GM12878 (cell line): ENCODE results near the gene SLC43A3. TPM values are rescaled to one million over a fixed set of nuclear protein-coding genes. Genes with fewer than 3 reads are reported as not detected.

Experiments
- ATAC-seq: fragments of 200-7000 bp; cut with Tn5 transposase; 3 replicates; pipeline ENCODE4 v1.9.1; 2020; ENCODE audit warnings: mild to moderate bottlenecking, moderate library complexity
- BruUV-seq: library from RNA; stranded (reverse); fragments of 400-500 nt; replicated peaks from 2 replicates; lab custom pipeline; 2021; lab: Mats Ljungman, UMichigan
- CTCF ChIA-PET: fragments of 300-600 bp; sonication (Branson Sonifier 250); formaldehyde crosslinking; extraction: SDS; loops from one replicate; lab custom pipeline; 2021; ENCODE audit warnings: inconsistent platforms; lab: Yijun Ruan, JAX
- POLR2A ChIA-PET: fragments of 350-600 bp; formaldehyde crosslinking; extraction: SDS; loops from one replicate; lab custom pipeline; 2021; ENCODE audit warnings: inconsistent platforms; lab: Charles Lee
- RAD21 ChIA-PET: fragments of 300-600 bp; sonication (Branson Sonifier 250); formaldehyde crosslinking; loops from one replicate; lab custom pipeline; 2023; ENCODE audit warnings: antibody characterized with exemption; ENCODE audit not compliant: unreplicated experiment; lab: Charles Lee
- SMC1A ChIA-PET: fragments of 300-600 bp; sonication (Branson Sonifier 250); formaldehyde crosslinking; loops from one replicate; lab custom pipeline; 2023; ENCODE audit not compliant: unreplicated experiment, uncharacterized antibody; lab: Charles Lee
- DNase-seq: peaks from one replicate; pipeline ENCODE4 v3.0.0-alpha.2; 2011; ENCODE audit warnings: low read depth, low spot score
- FAIRE-seq: peaks from 3 replicates; lab custom pipeline; 2011; peaks lifted over from hg19 to GRCh38; lab: Jason Lieb, UNC
- H2AFZ ChIP-seq: 2 replicates; pipeline ENCODE4 v1.6.0; 2011; ENCODE audit warnings: low read depth, low read length, control low read depth; ENCODE audit not compliant: control insufficient read depth
- H3K27ac ChIP-seq: 2 replicates; pipeline ENCODE4 v1.5.1; 2011; ENCODE audit warnings: control low read depth; ENCODE audit not compliant: control insufficient read depth, insufficient read depth
- H3K27me3 ChIP-seq, 2 experiments: replicated peaks in 1 of 2; 2 replicates each; pipeline versions ENCODE4 v1.6.0 to v1.6.1; 2011; ENCODE audit warnings: low read length in 1 of 2; ENCODE audit not compliant: control insufficient read depth in 2 of 2, insufficient read depth in 2 of 2
- H3K36me3 ChIP-seq, 2 experiments: 2 replicates each; pipeline ENCODE4 v1.5.1; 2011; ENCODE audit warnings: low read length in 1 of 2; ENCODE audit not compliant: control insufficient read depth in 2 of 2, insufficient read depth in 2 of 2
- H3K4me1 ChIP-seq: 2 replicates; pipeline ENCODE4 v1.6.1; 2011; ENCODE audit warnings: mild to moderate bottlenecking, low read length, moderate library complexity, mixed read lengths; ENCODE audit not compliant: control insufficient read depth, insufficient read depth
- H3K4me2 ChIP-seq: 2 replicates; pipeline ENCODE4 v1.6.0; 2011; ENCODE audit warnings: control low read depth; ENCODE audit not compliant: control insufficient read depth, insufficient read depth
- H3K4me3 ChIP-seq: fragments of 200-600 bp; sonication (generic); 2 replicates; pipeline ENCODE4 v1.5.1; 2016
- H3K79me2 ChIP-seq: 2 replicates; pipeline ENCODE4 v1.6.0; 2011; ENCODE audit warnings: low read length; ENCODE audit not compliant: control insufficient read depth, insufficient read depth
- H3K9ac ChIP-seq: 2 replicates; pipeline ENCODE4 v1.8.0; 2011; ENCODE audit warnings: low read length, control low read depth, mixed read lengths; ENCODE audit not compliant: control insufficient read depth, insufficient read depth
- H3K9me3 ChIP-seq: replicated peaks from 3 replicates; pipeline ENCODE4 v1.5.1; 2011; ENCODE audit warnings: mild to moderate bottlenecking, low read length; ENCODE audit not compliant: control insufficient read depth, insufficient read depth
- H4K20me1 ChIP-seq: 2 replicates; pipeline ENCODE4 v1.6.0; 2011; ENCODE audit not compliant: control insufficient read depth, insufficient read depth
- CBX3 ChIP-seq: fragments of 200-600 bp; sonication (generic); IDR thresholded peaks from 2 replicates; pipeline ENCODE4 v1.6.1; 2016; ENCODE audit warnings: low read depth, borderline replicate concordance
- DPF2 ChIP-seq: fragments of 450-650 bp; IDR thresholded peaks from 2 replicates; pipeline ENCODE4 v1.6.1; 2017; ENCODE audit warnings: mild to moderate bottlenecking
- FOXM1 ChIP-seq: IDR thresholded peaks from 2 replicates; pipeline ENCODE4 v1.6.1; 2012; ENCODE audit warnings: low read depth, mild to moderate bottlenecking, inconsistent platforms, low read length, moderate library complexity
- HCFC1 ChIP-seq: fragments of 150-350 bp; IDR thresholded peaks from 2 replicates; pipeline ENCODE4 v1.6.1; 2014; ENCODE audit warnings: low read length
- HDGF ChIP-seq: fragments of 450-650 bp; IDR thresholded peaks from 2 replicates; pipeline ENCODE4 v1.6.1; 2016; ENCODE audit warnings: antibody characterized with exemption
- MYB ChIP-seq: fragments of 150-350 bp; IDR thresholded peaks from 2 replicates; pipeline ENCODE4 v1.6.1; 2014; ENCODE audit warnings: mild to moderate bottlenecking, low read depth, low read length, borderline replicate concordance
- NFIC ChIP-seq: IDR thresholded peaks from 2 replicates; pipeline ENCODE4 v1.6.1; 2012; ENCODE audit warnings: low read depth, mild to moderate bottlenecking, inconsistent platforms, low read length, moderate library complexity
- REST ChIP-seq: IDR thresholded peaks from 2 replicates; pipeline ENCODE4 v1.6.1; 2012; ENCODE audit warnings: mild to moderate bottlenecking, low read depth, low read length
- SIX5 ChIP-seq: IDR thresholded peaks from 2 replicates; pipeline ENCODE4 v1.6.1; 2011; ENCODE audit warnings: mild to moderate bottlenecking, low read depth, low read length, moderate library complexity; ENCODE audit not compliant: severe bottlenecking
- TCF12 ChIP-seq: IDR thresholded peaks from 2 replicates; pipeline ENCODE4 v1.6.1; 2011; ENCODE audit warnings: low read depth, mild to moderate bottlenecking, low read length
- USF1 ChIP-seq: IDR thresholded peaks from 2 replicates; pipeline ENCODE4 v1.6.1; 2011; ENCODE audit warnings: borderline replicate concordance, low read depth, mild to moderate bottlenecking, moderate library complexity, mixed read lengths, low read length; ENCODE audit not compliant: insufficient read depth; ENCODE audit errors: extremely low read length
- YY1 ChIP-seq: IDR thresholded peaks from 2 replicates; pipeline ENCODE4 v1.6.1; 2011; ENCODE audit warnings: low read depth, mild to moderate bottlenecking, low read length
- ZBTB11 ChIP-seq: fragments of 450-650 bp; formaldehyde crosslinking; IDR thresholded peaks from 2 replicates; pipeline ENCODE4 v1.5.0; 2022; ENCODE audit warnings: mild to moderate bottlenecking, missing genetic modification characterization
- ZNF217 ChIP-seq: fragments of 450-650 bp; IDR thresholded peaks from 2 replicates; pipeline ENCODE4 v1.6.1; 2017; ENCODE audit warnings: antibody characterized with exemption, mild to moderate bottlenecking
- ZSCAN29 ChIP-seq: fragments of 450-650 bp; IDR thresholded peaks from 2 replicates; pipeline ENCODE4 v1.6.1; 2017; ENCODE audit warnings: mild to moderate bottlenecking, moderate library complexity
- WGBS: methylation state at CpG from one replicate; pipeline ENCODE4 v1.1.6; 2016; ENCODE audit warnings: low lambda C conversion rate; ENCODE audit not compliant: insufficient replicate concordance, insufficient coverage; ENCODE audit errors: missing lambda C conversion rate; 5-methylcytosine and 5-hydroxymethylcytosine counted together
- in situ Hi-C: fragments of 300-500 bp; cut with MboI; formaldehyde crosslinking; loops from 9 replicates; pipeline ENCODE4 v1.14.3; 2018; ENCODE audit warnings: mixed read lengths
- intact Hi-C: fragments of 100-400 bp; cut with micrococcal nuclease; formaldehyde crosslinking; loops from one replicate; pipeline ENCODE4 v1.14.2; 2022; ENCODE audit not compliant: unreplicated experiment
- polyA plus RNA-seq, 11 experiments: library from polyadenylated mRNA; depleted of rRNA in 4 of 11; unstranded in 6 of 11; stranded (reverse) in 5 of 11; fragments of >200 nt; fragmentation: Nextera tagmentation in 4 of 11; fragmentation: Illumina TruSeq in 1 of 11; extraction: Ambion mirVana in 4 of 11; extraction: Trizol in 1 of 11; gene quantifications; 1 replicate in 1 of 11; 2 replicates in 10 of 11; pipeline versions ENCODE4 v1.2.1 to v1.2.3, GENCODE V29; 2011 to 2016; ENCODE audit warnings: inconsistent platforms in 2 of 11, missing spikeins in 2 of 11, low read depth in 1 of 11
- total RNA-seq, 4 experiments: library from RNA; depleted of rRNA in 3 of 4; stranded (reverse); fragments of >200 nt in 3 of 4; fragmentation: Illumina TruSeq in 1 of 4; extraction: Trizol in 1 of 4; gene quantifications; 2 replicates each; pipeline versions ENCODE4 v1.2.1 to v1.2.3, GENCODE V29; 2013 to 2021

Gene SLC43A3
- total and polyA plus RNA-seq, 10 of the 15 experiments (the other 5 are each of a cell fraction or from before 2014, with no cell fraction given), result 37.5 to 237 (median 132) TPM

- DNase-seq, result no peak
- Histone ChIP-seq H3K9ac (no peak overlapping the region), H2AFZ (no peak overlapping the region), H3K79me2 (no peaks in the 10 kb centered on the region), H3K36me3 (no peaks in the 10 kb centered on the region), H3K4me2 (no peak overlapping the region), H3K27me3 (no peaks in the 10 kb centered on the region; a peak in 1 of 4 replicates), H3K27ac (no peak overlapping the region), H4K20me1 (no peaks in the 10 kb centered on the region), H3K9me3 (no peaks in the 10 kb centered on the region), H3K4me1 (no peaks in the 10 kb centered on the region), H3K4me3 (no peak overlapping the region)
- RAD21 ChIA-PET, result interaction anchor here (1.5 kb wide), 1 partner anchor 12 kb away, joined by 4 read pairs; no protein-coding TSS in a partner anchor
- FAIRE-seq, result no peak
- no TSS peak for BruUV-seq
- CTCF ChIA-PET, result interaction anchor here (8.0 kb wide), 1 partner anchor 11 kb away, joined by 38 read pairs; no protein-coding TSS in a partner anchor
- 12% methylated on average over 1 of the region's 1 CpG for WGBS
- POLR2A ChIA-PET, result no interaction called here
- in situ Hi-C loops, result no loop called here
- no peak for ATAC-seq
- SMC1A ChIA-PET, result interaction anchor here (0.8 to 1.1 kb wide), 2 partner anchors 29 to 33 kb away, joined by 3 read pairs; no protein-coding TSS in a partner anchor
- intact Hi-C loops, result no loop called here
- TF ChIP-seq HCFC1 (no peak), USF1 (no peak), SIX5 (no peak), CBX3 (no peak), REST (no peak), ZNF217 (no peak), TCF12 (no peak), YY1 (no peak), HDGF (no peak), ZBTB11 (CRISPR knock-in tag) (no peak), ZSCAN29 (no peak), DPF2 (no peak), NFIC (no peak), FOXM1 (no peak), MYB (no peak)
These were observed 19.1 kb upstream of the SLC43A3 start for GRCh38 chr11:57446055-57446454.
